Chondrocyte (in vitro differentiated cells): ENCODE results near the gene BRF1. TPM values are rescaled to one million over a fixed set of nuclear protein-coding genes. Genes with fewer than 3 reads are reported as not detected.

Experiments used
- DNase-seq: peaks from one replicate; pipeline ENCODE4 v3.0.0; 2021; ENCODE audit warnings: mixed read lengths, low spot score
- H3K27ac Mint-ChIP-seq: one replicate; pipeline ENCODE4 v1.8.0; 2021; ENCODE audit warnings: mild to moderate bottlenecking, moderate library complexity, mixed read lengths; ENCODE audit not compliant: unreplicated experiment
- H3K27me3 Mint-ChIP-seq: 2 replicates; pipeline ENCODE4 v1.8.0; 2021; ENCODE audit warnings: low read depth, mixed read lengths
- H3K36me3 Mint-ChIP-seq: 2 replicates; pipeline ENCODE4 v1.8.0; 2021; ENCODE audit warnings: low read depth, mixed read lengths
- H3K4me1 Mint-ChIP-seq: 2 replicates; pipeline ENCODE4 v1.8.0; 2021; ENCODE audit warnings: low read depth, mild to moderate bottlenecking, mixed read lengths
- H3K4me3 Mint-ChIP-seq: one replicate; pipeline ENCODE4 v1.8.0; 2021; ENCODE audit warnings: mild to moderate bottlenecking, moderate library complexity, mixed read lengths; ENCODE audit not compliant: unreplicated experiment
- H3K9me3 Mint-ChIP-seq: 2 replicates; pipeline ENCODE4 v1.8.0; 2021; ENCODE audit warnings: low read depth, mixed read lengths
- CTCF ChIP-seq: fragments of 200-600 bp; sonication (generic); IDR thresholded peaks from 2 replicates; pipeline ENCODE4 v1.5.0; 2021; ENCODE audit warnings: antibody characterized with exemption, mild to moderate bottlenecking, moderate library complexity
- total RNA-seq: library from RNA; stranded (reverse); gene quantifications from 3 replicates; pipeline ENCODE4 v1.2.1, GENCODE V29; 2021

The BRF1 gene
- total RNA-seq, 1 donor from 2014 or later = 26.1 TPM

GRCh38 chr14:105334383-105335230 is 33.8 kb upstream of the BRF1 start:
- no peak for TF ChIP-seq CTCF
- DNase-seq = no peak
- no peaks in the 10 kb centered on the region for H3K27me3 Mint-ChIP-seq
- H3K27ac Mint-ChIP-seq = no peak overlapping the region
- no peaks in the 10 kb centered on the region for H3K9me3 Mint-ChIP-seq
- peaks cover 20% of the 10 kb centered on the region for H3K4me1 Mint-ChIP-seq
- H3K36me3 Mint-ChIP-seq = peaks cover 3% of the 10 kb centered on the region
- H3K4me3 Mint-ChIP-seq = no peak overlapping the region

DNA sequence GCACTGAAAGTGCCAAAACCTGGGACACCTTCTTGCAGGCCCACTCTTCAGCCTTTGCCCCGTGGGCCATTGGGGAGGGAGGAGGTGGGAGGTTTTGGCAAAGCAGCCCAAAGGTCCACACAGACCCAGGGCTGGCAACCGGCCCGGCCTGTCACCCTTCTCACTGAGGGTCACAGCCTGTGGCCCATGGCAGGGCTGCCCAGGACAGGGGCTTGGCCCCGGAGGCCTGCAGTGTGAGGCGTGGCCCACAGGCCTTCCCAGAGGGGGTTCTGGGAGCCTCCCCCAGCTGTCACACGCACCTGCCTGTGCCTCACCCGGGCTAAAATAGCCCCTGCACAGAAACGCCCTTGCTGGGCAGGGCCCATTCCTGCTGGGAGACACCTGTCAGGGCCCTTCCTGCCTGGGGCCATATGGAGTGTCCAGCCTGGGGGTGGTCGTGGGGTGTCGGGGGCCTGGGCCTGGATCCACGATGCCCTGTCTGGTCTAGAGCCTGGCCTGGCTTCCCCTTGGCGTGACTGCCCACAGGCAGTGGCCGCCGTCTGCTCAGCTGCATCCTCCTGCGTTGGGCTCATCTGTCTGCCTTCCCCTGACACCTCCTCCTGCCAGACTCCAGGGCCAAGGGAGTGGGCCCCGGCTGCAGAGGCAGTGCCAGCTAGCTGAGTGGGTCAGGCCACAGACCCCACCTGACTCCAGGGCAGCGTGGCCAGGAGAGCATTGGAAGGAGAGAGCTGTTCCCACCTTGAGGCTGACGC is 33.0 kb upstream of the BRF1 start:
- Mint-ChIP-seq H3K4me3 (no peak overlapping the region), H3K9me3 (no peaks in the 10 kb centered on the region), H3K27ac (no peak overlapping the region), H3K36me3 (peaks cover 3% of the 10 kb centered on the region), H3K4me1 (peaks cover 28% of the 10 kb centered on the region), H3K27me3 (no peaks in the 10 kb centered on the region)
- no peak for DNase-seq
- no peak for TF ChIP-seq CTCF

GRCh38 chr14:105333020-105333490 is 32.3 kb upstream of the BRF1 start:
- Mint-ChIP-seq H3K27me3 (no peaks in the 10 kb centered on the region), H3K4me3 (no peak overlapping the region), H3K36me3 (peaks cover 3% of the 10 kb centered on the region), H3K4me1 (peaks cover 33% of the 10 kb centered on the region), H3K27ac (no peak overlapping the region), H3K9me3 (no peaks in the 10 kb centered on the region)
- no peak for DNase-seq
- TF ChIP-seq CTCF = no peak

DNA sequence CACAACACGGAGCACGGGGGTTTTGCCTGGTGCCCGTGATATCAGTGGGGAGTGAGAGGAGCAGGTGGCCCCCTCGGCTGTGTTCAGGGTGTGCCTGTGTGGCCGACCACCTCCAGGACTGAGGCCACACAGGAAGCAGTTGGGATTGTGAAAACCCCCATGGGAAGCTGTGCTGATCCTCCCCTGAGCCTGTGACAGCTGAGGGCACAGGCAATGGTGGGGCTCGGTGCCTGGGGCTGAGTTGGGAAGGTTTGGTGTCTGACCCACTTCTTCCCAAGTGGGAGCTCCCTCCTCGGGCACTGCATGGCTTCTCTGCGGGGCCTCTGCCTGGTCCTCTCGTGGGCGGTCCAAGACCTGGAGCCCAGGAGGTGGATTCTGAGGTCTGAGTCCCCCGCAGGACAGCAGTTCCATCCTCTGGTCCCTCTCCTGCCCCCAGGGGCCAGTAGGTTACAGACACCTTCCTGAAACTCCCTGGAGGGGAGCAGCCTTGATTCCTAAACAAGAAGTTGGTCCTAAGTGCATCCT is 31.6 kb upstream of the BRF1 start:
- TF ChIP-seq CTCF = no peak
- H3K9me3 Mint-ChIP-seq = no peaks in the 10 kb centered on the region
- H3K27me3 Mint-ChIP-seq = no peaks in the 10 kb centered on the region
- DNase-seq = no peak
- H3K4me1 Mint-ChIP-seq = peaks cover 33% of the 10 kb centered on the region
- no peak overlapping the region for H3K4me3 Mint-ChIP-seq
- H3K27ac Mint-ChIP-seq = no peak overlapping the region
- peaks cover 3% of the 10 kb centered on the region for H3K36me3 Mint-ChIP-seq

DNA sequence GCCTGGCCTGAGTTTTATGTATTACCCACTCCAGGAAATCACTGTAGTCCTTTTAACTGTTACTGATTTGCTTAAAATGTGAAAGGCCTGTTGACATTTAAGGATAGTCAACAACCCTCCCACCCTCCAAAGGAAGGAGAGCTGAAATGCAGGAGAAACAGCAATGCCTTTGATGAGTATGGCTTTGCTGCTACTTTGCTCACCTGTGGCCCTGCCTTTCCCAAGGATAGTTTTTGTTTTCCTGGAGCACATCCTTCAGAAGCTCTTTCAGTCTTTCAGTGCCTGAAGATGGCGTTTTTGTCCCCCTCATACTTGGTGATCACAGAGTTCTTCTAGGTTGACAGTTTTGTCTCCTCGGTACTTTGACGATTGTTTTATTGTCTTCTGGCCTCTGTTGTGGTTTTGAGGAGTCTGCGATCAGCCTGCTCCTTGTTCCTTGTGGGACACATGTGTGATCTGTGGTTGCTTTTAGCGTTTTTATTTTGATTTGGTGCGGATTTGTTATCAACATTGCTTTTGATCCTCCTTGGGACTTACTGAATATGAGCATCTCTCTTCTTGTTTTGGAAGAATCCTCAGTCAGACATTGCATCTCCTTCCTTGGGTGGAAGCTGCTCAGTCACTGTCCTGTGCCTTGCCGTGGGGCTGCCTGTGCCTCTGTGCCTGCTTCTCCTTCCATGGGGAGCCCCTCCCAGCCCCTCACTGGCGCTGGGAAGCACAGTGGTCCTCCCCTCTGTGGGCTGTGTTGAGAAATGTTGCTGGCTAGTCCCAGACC is 31.0 kb upstream of the BRF1 start:
- H3K4me3 Mint-ChIP-seq = no peak overlapping the region
- no peak for DNase-seq
- peaks cover 3% of the 10 kb centered on the region for H3K36me3 Mint-ChIP-seq
- no peak for TF ChIP-seq CTCF
- no peaks in the 10 kb centered on the region for H3K9me3 Mint-ChIP-seq
- no peaks in the 10 kb centered on the region for H3K27me3 Mint-ChIP-seq
- H3K27ac Mint-ChIP-seq = no peak overlapping the region
- peaks cover 33% of the 10 kb centered on the region for H3K4me1 Mint-ChIP-seq
